HPDE6-E6E7 (cell line): ENCODE measurements around the gene DPP10.

Experiments used
- DNase-seq: peaks from one replicate; pipeline ENCODE4 v3.0.0; 2011; ENCODE audit warnings: missing footprints; ENCODE audit errors: extremely low spot score

The DPP10 gene

GRCh38 chr2:115554153-115554552 lies 1111.7 kb downstream of the DPP10 start:
- no peak for DNase-seq

- DNase-seq = no peak
Observed at GRCh38 chr2:115558725-115559124, 1116.3 kb downstream of the DPP10 start.

- DNase-seq = no peak
Observed at GRCh38 chr2:115560666-115561065, 1118.2 kb downstream of the DPP10 start.

- no peak for DNase-seq
Observed at GRCh38 chr2:115568643-115569042, 1126.2 kb downstream of the DPP10 start.

GRCh38 chr2:115569547-115569946 lies 1127.1 kb downstream of the DPP10 start:
- DNase-seq = no peak

- no peak for DNase-seq
Observed at GRCh38 chr2:115572746-115573145, 1130.3 kb downstream of the DPP10 start.

- DNase-seq = no peak
Observed at GRCh38 chr2:115573756-115574155, 1131.3 kb downstream of the DPP10 start.

- no peak for DNase-seq
Observed at GRCh38 chr2:115574667-115575066, 1132.2 kb downstream of the DPP10 start.

- no peak for DNase-seq
Observed at GRCh38 chr2:115580784-115581183, 1138.3 kb downstream of the DPP10 start.

- DNase-seq = no peak
Observed at GRCh38 chr2:115584507-115584906, 1142.1 kb downstream of the DPP10 start.

- DNase-seq = no peak
Observed at GRCh38 chr2:115596659-115597375, 1154.4 kb downstream of the DPP10 start.

GRCh38 chr2:115603285-115603684 lies 1160.8 kb downstream of the DPP10 start:
- DNase-seq = no peak

GRCh38 chr2:115606350-115606749 lies 1163.9 kb downstream of the DPP10 start:
- no peak for DNase-seq

GRCh38 chr2:115609978-115610377 lies 1167.5 kb downstream of the DPP10 start:
- DNase-seq = no peak

- no peak for DNase-seq
Observed at GRCh38 chr2:115610888-115611287, 1168.4 kb downstream of the DPP10 start.

- DNase-seq = no peak
Observed at GRCh38 chr2:115624332-115624731, 1181.9 kb downstream of the DPP10 start.

- no peak for DNase-seq
Observed at GRCh38 chr2:115634578-115634977, 1192.1 kb downstream of the DPP10 start.

GRCh38 chr2:115635430-115635829 lies 1193.0 kb downstream of the DPP10 start:
- DNase-seq = no peak

- no peak for DNase-seq
Observed at GRCh38 chr2:115649731-115650130, 1207.3 kb downstream of the DPP10 start.

- no peak for DNase-seq
Observed at GRCh38 chr2:115650827-115651226, 1208.4 kb downstream of the DPP10 start.

GRCh38 chr2:115652652-115653051 lies 1210.2 kb downstream of the DPP10 start:
- DNase-seq = no peak

- no peak for DNase-seq
Observed at GRCh38 chr2:115654362-115654761, 1211.9 kb downstream of the DPP10 start.

GRCh38 chr2:115678129-115678528 lies 1235.7 kb downstream of the DPP10 start:
- DNase-seq = no peak

GRCh38 chr2:115684345-115684744 lies 1241.9 kb downstream of the DPP10 start:
- DNase-seq = no peak
